GM12874 (cell line): ENCODE data around the gene TNS1.

Experiments
- CTCF ChIP-seq: IDR thresholded peaks from 2 replicates; pipeline ENCODE4 v1.5.1; 2011; ENCODE audit warnings: low read depth, mild to moderate bottlenecking, control low read depth, low read length, moderate library complexity; ENCODE audit not compliant: insufficient read depth

TNS1 gene

DNA sequence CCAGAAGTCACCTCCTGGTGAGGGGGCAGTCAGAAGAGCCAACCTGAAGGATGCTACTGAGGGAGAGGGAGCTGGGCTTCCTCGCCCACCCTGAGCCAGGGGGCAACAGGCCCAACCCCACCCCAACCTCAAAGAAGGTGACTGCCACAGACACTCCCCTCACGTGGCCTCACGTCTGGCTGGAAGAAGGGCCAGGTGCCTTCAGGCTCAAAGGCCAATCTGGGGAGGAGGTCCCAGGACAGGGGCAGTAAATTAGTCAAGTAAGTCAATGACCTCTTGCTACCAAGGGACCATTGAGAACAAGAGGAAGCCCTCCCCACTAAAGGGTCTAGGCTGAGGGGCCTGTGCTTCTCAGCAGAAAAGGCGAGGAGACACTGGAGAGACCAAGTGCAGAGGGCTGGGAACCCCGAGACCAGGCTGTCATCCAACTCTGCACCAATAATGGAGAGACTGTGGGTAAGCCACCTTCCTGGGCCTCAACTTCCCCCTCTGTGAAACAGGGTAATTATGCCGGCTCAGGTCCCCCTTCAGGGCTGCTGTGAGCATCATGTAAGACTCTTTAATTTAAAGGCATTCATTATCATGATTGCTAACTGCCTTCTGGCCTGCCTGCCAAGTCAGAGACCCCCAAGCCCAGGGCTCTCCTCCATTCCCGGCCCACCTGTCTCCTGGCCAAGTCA is 20.2 kb upstream of the TNS1 start:
- TF ChIP-seq CTCF: no peak

GRCh38 chr2:218022131-218022850 is 19.5 kb upstream of the TNS1 start:
- no peak for TF ChIP-seq CTCF

DNA sequence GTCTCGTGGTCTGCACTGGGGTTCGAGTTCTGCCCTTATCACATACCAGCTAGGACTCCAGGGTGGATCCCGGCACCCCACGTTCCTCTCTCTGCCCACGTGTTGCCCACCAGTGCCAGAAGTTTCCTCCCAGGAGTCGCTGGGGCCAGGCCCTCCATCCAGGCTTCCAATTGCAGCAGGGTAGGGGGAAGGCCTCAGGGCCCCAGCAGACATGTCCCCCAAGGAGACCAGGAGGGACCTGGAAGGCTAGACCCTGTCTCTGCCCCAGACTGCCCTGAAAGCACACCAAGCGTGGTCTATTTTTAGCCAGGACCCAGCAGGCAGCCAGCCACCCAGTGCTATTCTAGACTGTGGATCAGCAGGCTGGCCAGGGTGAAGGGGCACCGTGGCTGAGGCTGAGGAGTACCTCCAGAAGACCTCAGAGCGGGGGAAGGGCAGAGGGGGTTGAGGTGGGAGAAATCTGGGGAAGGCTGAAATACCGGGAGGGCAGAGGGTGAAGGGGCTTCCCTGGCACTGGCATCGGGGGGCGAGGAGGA is 18.8 kb upstream of the TNS1 start:
- no peak for TF ChIP-seq CTCF

- TF ChIP-seq CTCF: 0 out of 2 replicates have a peak, but pooled peaks have one; percentile 3
Measured at GRCh38 chr2:218020966-218021535, 18.3 kb upstream of the TNS1 start.

DNA sequence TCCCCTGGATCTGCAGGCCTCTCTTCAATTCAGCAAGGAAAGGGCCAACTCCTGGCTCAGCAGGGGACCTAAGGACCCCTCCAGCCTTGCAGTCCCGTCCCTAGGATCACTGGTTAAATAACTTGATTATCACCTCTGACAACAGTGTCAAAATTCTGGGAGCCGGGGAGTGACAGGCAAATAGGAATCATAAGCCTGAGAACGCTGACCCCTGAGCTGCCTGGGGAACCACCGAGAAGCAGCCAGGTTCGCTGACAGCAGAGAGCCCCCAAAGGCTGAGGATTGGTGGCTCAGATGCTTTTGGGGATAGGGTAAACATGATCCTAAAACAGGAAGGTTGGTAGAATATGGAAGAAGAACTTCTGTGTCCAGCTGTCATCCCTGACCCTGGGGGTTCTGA is 17.5 kb upstream of the TNS1 start:
- TF ChIP-seq CTCF: no peak

DNA sequence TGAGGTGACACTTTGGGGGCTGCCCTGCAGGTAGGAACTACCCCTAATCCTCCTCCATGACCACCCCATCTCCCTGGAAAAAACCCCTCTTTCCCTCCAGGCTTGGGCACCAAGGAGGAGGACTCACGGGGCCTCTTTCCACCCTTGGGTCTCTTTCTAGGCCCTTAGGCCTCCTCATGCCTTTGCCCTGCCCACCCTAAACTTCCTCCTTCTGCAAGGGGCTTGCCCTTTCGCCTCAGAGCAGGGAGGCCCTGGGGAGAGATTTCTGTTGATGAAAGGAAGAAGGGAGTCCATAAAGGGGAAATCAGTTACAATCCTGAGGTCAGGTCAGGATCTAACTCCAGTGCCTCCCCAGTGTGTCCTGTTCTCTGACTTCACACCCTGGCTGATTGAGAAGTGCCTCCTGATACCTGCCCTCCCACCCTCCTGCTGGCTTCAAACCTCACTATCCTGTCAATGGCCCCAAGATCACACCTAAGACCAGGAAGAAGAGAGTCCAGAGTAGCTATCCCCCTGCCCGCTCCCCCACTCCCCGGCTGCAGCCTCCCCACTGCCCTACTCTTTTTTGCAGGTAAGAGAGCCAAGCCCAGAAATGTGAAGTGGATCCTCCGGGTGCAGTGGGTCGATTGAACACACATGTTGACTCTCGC is 16.7 kb upstream of the TNS1 start:
- TF ChIP-seq CTCF: no peak
